Naive thymus-derived CD4-positive, alpha-beta T cell (primary cell): ENCODE data around the gene HECW1. TPM values are rescaled to one million over a fixed set of nuclear protein-coding genes. Genes with fewer than 3 reads are reported as not detected.

Experiments
- ATAC-seq: fragments of 150-1000 bp; cut with Tn5 transposase; 2 replicates; pipeline ENCODE4 v1.10.0; 2021; ENCODE audit warnings: mild to moderate bottlenecking, moderate library complexity
- CTCF ChIA-PET: fragments of 350-600 bp; sonication (Branson Sonifier 250); formaldehyde crosslinking; loops from one replicate; lab custom pipeline; 2021; ENCODE audit warnings: antibody characterized with exemption; lab: Charles Lee
- POLR2A ChIA-PET: fragments of 350-600 bp; sonication (Branson Sonifier 250); formaldehyde crosslinking; loops from one replicate; lab custom pipeline; 2021; ENCODE audit warnings: antibody characterized with exemption, inconsistent platforms; lab: Charles Lee
- DNase-seq, 9 donors: peaks; one replicate each; pipeline versions ENCODE4 v3.0.0 to v3.0.0-alpha.2; 2020 to 2022; ENCODE audit warnings: mixed read lengths in 1 of 9
- H3K27ac ChIP-seq: one replicate; pipeline ENCODE4 v1.7.0; 2013; ENCODE audit warnings: mild to moderate bottlenecking, low read depth, low read length, moderate library complexity
- H3K27me3 ChIP-seq, 2 donors: one replicate each; pipeline ENCODE4 v1.7.0; 2013; ENCODE audit warnings: low read length in 2 of 2, mild to moderate bottlenecking in 2 of 2, moderate library complexity in 2 of 2; ENCODE audit not compliant: control insufficient read depth in 2 of 2, insufficient read depth in 2 of 2
- H3K36me3 ChIP-seq, 3 experiments: 1 replicate in 2 of 3; 2 replicates in 1 of 3; pipeline ENCODE4 v1.7.0; 2013; ENCODE audit warnings: low read length in 3 of 3, mild to moderate bottlenecking in 3 of 3, moderate library complexity in 1 of 3; ENCODE audit not compliant: insufficient read depth in 3 of 3, control insufficient read depth in 2 of 3
- H3K4me1 ChIP-seq, 2 donors: one replicate each; pipeline ENCODE4 v1.7.0; 2013; ENCODE audit warnings: low read length in 2 of 2, mild to moderate bottlenecking in 2 of 2, moderate library complexity in 1 of 2; ENCODE audit not compliant: control insufficient read depth in 2 of 2, insufficient read depth in 2 of 2
- H3K4me3 ChIP-seq: 2 replicates; pipeline ENCODE4 v1.7.0; 2013; ENCODE audit warnings: mild to moderate bottlenecking, low read length
- H3K9me3 ChIP-seq, 3 experiments: 1 replicate in 2 of 3; 2 replicates in 1 of 3; pipeline ENCODE4 v1.7.0; 2013; ENCODE audit warnings: low read length in 3 of 3; ENCODE audit not compliant: control insufficient read depth in 2 of 3
- H3K27ac Mint-ChIP-seq, 9 donors: one replicate each; pipeline ENCODE4 v1.8.0; 2020 to 2022; ENCODE audit warnings: mixed read lengths in 9 of 9, mild to moderate bottlenecking in 8 of 9, moderate library complexity in 5 of 9, inconsistent platforms in 2 of 9
- H3K27me3 Mint-ChIP-seq, 5 donors: one replicate each; pipeline ENCODE4 v1.8.0; 2021 to 2022; ENCODE audit warnings: mixed read lengths in 5 of 5, mild to moderate bottlenecking in 1 of 5
- H3K36me3 Mint-ChIP-seq, 5 donors: one replicate each; pipeline ENCODE4 v1.8.0; 2020 to 2022; ENCODE audit warnings: mixed read lengths in 5 of 5, mild to moderate bottlenecking in 3 of 5, inconsistent platforms in 1 of 5
- H3K4me1 Mint-ChIP-seq, 7 donors: one replicate each; pipeline ENCODE4 v1.8.0; 2020 to 2022; ENCODE audit warnings: mixed read lengths in 7 of 7, mild to moderate bottlenecking in 3 of 7, inconsistent platforms in 1 of 7
- H3K4me3 Mint-ChIP-seq, 10 donors: one replicate each; pipeline ENCODE4 v1.8.0; 2020 to 2022; ENCODE audit warnings: mild to moderate bottlenecking in 10 of 10, mixed read lengths in 10 of 10, moderate library complexity in 6 of 10, inconsistent platforms in 2 of 10
- H3K9me3 Mint-ChIP-seq, 11 donors: one replicate each; pipeline ENCODE4 v1.8.0; 2020 to 2022; ENCODE audit warnings: mixed read lengths in 11 of 11, mild to moderate bottlenecking in 4 of 11, inconsistent platforms in 1 of 11, moderate library complexity in 1 of 11
- intact Hi-C, 2 donors: fragments of 100-400 bp; cut with micrococcal nuclease; formaldehyde crosslinking; loops; one replicate each; pipeline ENCODE4 v1.15.1; 2023
- polyA plus RNA-seq, 2 donors: library from polyadenylated mRNA; unstranded; fragments of 300-500 nt; fragmentation: Illumina TruSeq; gene quantifications; one replicate each; pipeline ENCODE4 v1.2.3, GENCODE V29; 2021
- total RNA-seq, 6 experiments: library from RNA in 5 of 6; stranded (reverse) in 5 of 6; gene quantifications; 1 replicate in 5 of 6; 2 replicates in 1 of 6; pipeline ENCODE4 v1.2.3 and lab custom pipeline; 2021 to 2026

HECW1 gene
- total and polyA plus RNA-seq, 7 experiments from 2014 or later = not detected

GRCh38 chr7:43260980-43261878 is 148.8 kb downstream of the HECW1 start:
- no peaks in the 10 kb centered on the region for H3K27me3 ChIP-seq
- no peaks in the 10 kb centered on the region for H3K36me3 ChIP-seq
- H3K9me3 ChIP-seq = no peaks in the 10 kb centered on the region
- DNase-seq (peak; percentile 6 to 65 (median 38)), ATAC-seq (peak; percentile 65)
- no peak overlapping the region for H3K4me3 ChIP-seq
- H3K27ac ChIP-seq = no peak overlapping the region
- H3K4me1 ChIP-seq = no peaks in the 10 kb centered on the region
- ChIA-PET POLR2A (no interaction called here), CTCF (interaction anchor here (0.7 to 1.2 kb wide), 5 partner anchors 9 to 101 kb away, joined by 3 to 4 read pairs (median 3); no protein-coding TSS in a partner anchor)
- H3K36me3 Mint-ChIP-seq = no peaks in the 10 kb centered on the region
- H3K4me1 Mint-ChIP-seq = no peaks in the 10 kb centered on the region
- peaks cover 0 to 18% (median 7%) of the 10 kb centered on the region in 5 donors for H3K27me3 Mint-ChIP-seq
- H3K4me3 Mint-ChIP-seq = no peak overlapping the region
- intact Hi-C loops = loop anchor here (1.0 kb wide), 3 partner anchors 320 to 578 kb away; no protein-coding TSS in a partner anchor
- H3K9me3 Mint-ChIP-seq = no peaks in the 10 kb centered on the region
- no peak overlapping the region for H3K27ac Mint-ChIP-seq

GRCh38 chr7:43265139-43265538 is 152.7 kb downstream of the HECW1 start:
- Histone ChIP-seq H3K27me3 (no peaks in the 10 kb centered on the region), H3K27ac (no peak overlapping the region), H3K4me3 (no peak overlapping the region), H3K9me3 (no peaks in the 10 kb centered on the region), H3K36me3 (no peaks in the 10 kb centered on the region), H3K4me1 (no peaks in the 10 kb centered on the region)
- peaks cover 8 to 26% (median 19%) of the 10 kb centered on the region in 5 donors for H3K27me3 Mint-ChIP-seq
- H3K36me3 Mint-ChIP-seq = no peaks in the 10 kb centered on the region
- peaks cover 0 to 1% (median 0%) of the 10 kb centered on the region in 11 donors for H3K9me3 Mint-ChIP-seq
- H3K4me3 Mint-ChIP-seq = no peak overlapping the region
- CTCF ChIA-PET = interaction anchor here (0.6 kb wide), 1 partner anchor 327 kb away, joined by 7 read pairs; no protein-coding TSS in a partner anchor
- H3K27ac Mint-ChIP-seq = no peak overlapping the region
- intact Hi-C loops = no loop called here
- no peaks in the 10 kb centered on the region for H3K4me1 Mint-ChIP-seq
- POLR2A ChIA-PET = no interaction called here
- DNase-seq = no peak
- ATAC-seq = no peak

GRCh38 chr7:43273939-43274719 is 161.7 kb downstream of the HECW1 start:
- H3K4me1 ChIP-seq = no peaks in the 10 kb centered on the region
- Mint-ChIP-seq H3K4me1 (no peaks in the 10 kb centered on the region), H3K9me3 (peaks cover 0 to 26% (median 2%) of the 10 kb centered on the region in 11 donors), H3K36me3 (no peaks in the 10 kb centered on the region), H3K27ac (no peak overlapping the region), H3K27me3 (peaks cover 8 to 24% (median 16%) of the 10 kb centered on the region in 5 donors), H3K4me3 (no peak overlapping the region)
- no peak overlapping the region for H3K27ac ChIP-seq
- ChIA-PET CTCF (no interaction called here), POLR2A (no interaction called here)
- H3K4me3 ChIP-seq = no peak overlapping the region
- no peaks in the 10 kb centered on the region for H3K9me3 ChIP-seq
- ATAC-seq (no peak), DNase-seq (no peak)
- no peaks in the 10 kb centered on the region for H3K27me3 ChIP-seq
- intact Hi-C loops = no loop called here
- no peaks in the 10 kb centered on the region for H3K36me3 ChIP-seq

- Mint-ChIP-seq H3K4me3 (no peak overlapping the region), H3K4me1 (no peaks in the 10 kb centered on the region), H3K9me3 (peaks cover 0 to 26% (median 2%) of the 10 kb centered on the region in 11 donors), H3K36me3 (no peaks in the 10 kb centered on the region), H3K27ac (no peak overlapping the region), H3K27me3 (peaks cover 5 to 18% (median 11%) of the 10 kb centered on the region in 5 donors)
- DNase-seq (no peak), ATAC-seq (no peak)
- Histone ChIP-seq H3K27ac (no peak overlapping the region), H3K36me3 (no peaks in the 10 kb centered on the region), H3K9me3 (no peaks in the 10 kb centered on the region), H3K27me3 (no peaks in the 10 kb centered on the region), H3K4me1 (no peaks in the 10 kb centered on the region), H3K4me3 (no peak overlapping the region)
- ChIA-PET POLR2A (no interaction called here), CTCF (no interaction called here)
- intact Hi-C loops = no loop called here
These were observed 162.3 kb downstream of the HECW1 start for GRCh38 chr7:43274752-43275151.

GRCh38 chr7:43276547-43276946 is 164.1 kb downstream of the HECW1 start:
- ChIA-PET CTCF (no interaction called here), POLR2A (no interaction called here)
- ATAC-seq (no peak), DNase-seq (no peak)
- Histone ChIP-seq H3K27me3 (no peaks in the 10 kb centered on the region), H3K36me3 (no peaks in the 10 kb centered on the region), H3K27ac (no peak overlapping the region), H3K4me3 (no peak overlapping the region), H3K4me1 (no peaks in the 10 kb centered on the region), H3K9me3 (no peaks in the 10 kb centered on the region)
- Mint-ChIP-seq H3K4me1 (no peaks in the 10 kb centered on the region), H3K9me3 (peaks cover 0 to 13% (median 2%) of the 10 kb centered on the region in 11 donors), H3K4me3 (no peak overlapping the region), H3K27ac (no peak overlapping the region), H3K27me3 (peaks cover 0 to 18% (median 4%) of the 10 kb centered on the region in 5 donors), H3K36me3 (no peaks in the 10 kb centered on the region)
- intact Hi-C loops = no loop called here

GRCh38 chr7:43278088-43278644 is 165.7 kb downstream of the HECW1 start:
- Histone ChIP-seq H3K27me3 (no peaks in the 10 kb centered on the region), H3K4me3 (no peak overlapping the region), H3K36me3 (no peaks in the 10 kb centered on the region), H3K9me3 (no peaks in the 10 kb centered on the region), H3K4me1 (no peaks in the 10 kb centered on the region), H3K27ac (no peak overlapping the region)
- intact Hi-C loops = no loop called here
- H3K4me3 Mint-ChIP-seq = no peak overlapping the region
- ATAC-seq (no peak), DNase-seq (no peak)
- H3K9me3 Mint-ChIP-seq = peaks cover 0 to 2% (median 0%) of the 10 kb centered on the region in 11 donors
- POLR2A ChIA-PET = no interaction called here
- H3K27me3 Mint-ChIP-seq = peaks cover 0 to 21% (median 4%) of the 10 kb centered on the region in 5 donors
- CTCF ChIA-PET = no interaction called here
- H3K4me1 Mint-ChIP-seq = no peaks in the 10 kb centered on the region
- no peaks in the 10 kb centered on the region for H3K36me3 Mint-ChIP-seq
- no peak overlapping the region for H3K27ac Mint-ChIP-seq
